IPS-20b (cell line): ENCODE results near the gene BCL2L2.

Experiments
- H3K27ac ChIP-seq: one replicate; pipeline ENCODE4 v1.5.1; 2013; ENCODE audit warnings: low read length
- H3K27me3 ChIP-seq: 2 replicates; pipeline ENCODE4 v1.6.1; 2013; ENCODE audit warnings: mild to moderate bottlenecking, low read length, inconsistent platforms; ENCODE audit not compliant: insufficient read depth
- H3K36me3 ChIP-seq: 2 replicates; pipeline ENCODE4 v1.6.1; 2013; ENCODE audit warnings: low read depth, mild to moderate bottlenecking, inconsistent platforms, low read length, moderate library complexity; ENCODE audit not compliant: insufficient read depth
- H3K4me1 ChIP-seq: 2 replicates; pipeline ENCODE4 v1.6.1; 2013; ENCODE audit warnings: mild to moderate bottlenecking, control low read depth, inconsistent platforms, low read length, moderate library complexity; ENCODE audit not compliant: insufficient read depth
- H3K4me3 ChIP-seq: 2 replicates; pipeline ENCODE4 v1.5.1; 2013; ENCODE audit warnings: mild to moderate bottlenecking, low read length, inconsistent platforms
- H3K9ac ChIP-seq: 2 replicates; pipeline ENCODE4 v1.6.1; 2013; ENCODE audit warnings: low read depth, mild to moderate bottlenecking, inconsistent platforms, low read length, moderate library complexity
- H3K9me3 ChIP-seq: 2 replicates; pipeline ENCODE4 v1.6.1; 2013; ENCODE audit warnings: mild to moderate bottlenecking, low read depth, low read length, inconsistent platforms; ENCODE audit not compliant: insufficient read depth

The BCL2L2 gene

DNA sequence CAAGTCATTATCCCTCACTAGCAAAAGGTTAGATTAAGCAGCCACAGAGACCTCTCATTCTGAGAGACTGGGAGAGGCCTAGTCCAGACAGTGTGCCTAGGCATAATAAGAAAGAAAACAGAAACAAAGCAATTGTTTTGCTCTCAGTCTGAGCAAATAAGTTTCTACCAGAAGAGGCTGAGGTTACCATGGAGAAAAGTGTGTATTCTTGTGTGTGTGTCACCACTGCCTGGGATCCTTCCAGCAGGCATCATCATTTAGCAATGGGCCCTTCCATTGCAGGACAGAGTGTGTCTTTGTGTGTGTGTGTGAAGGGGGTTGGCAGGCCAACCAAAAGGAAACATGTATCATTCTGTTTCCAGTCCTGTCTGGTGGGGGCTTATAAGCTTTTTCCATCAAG, 54.7 kb downstream of the BCL2L2 start:
- H3K27me3 ChIP-seq: no peaks in the 10 kb centered on the region

More for the DNA sequence above, 54.7 kb downstream of the BCL2L2 start:
- Histone ChIP-seq H3K9ac (no peak overlapping the region), H3K4me3 (no peak overlapping the region), H3K4me1 (peaks cover 11% of the 10 kb centered on the region; the same call in 1 of the 2 replicates), H3K27ac (no peak overlapping the region), H3K9me3 (no peaks in the 10 kb centered on the region), H3K36me3 (peaks cover 57% of the 10 kb centered on the region)
